GM19043 (cell line): Measurements from ENCODE around the gene ZSCAN1.

ENCODE experiments used
- ATAC-seq: cut with Tn5 transposase; IDR thresholded peaks from one replicate; pipeline ENCODE4 v1.9.1; 2021; ENCODE audit warnings: low read depth; ENCODE audit not compliant: unreplicated experiment

ZSCAN1 gene

DNA sequence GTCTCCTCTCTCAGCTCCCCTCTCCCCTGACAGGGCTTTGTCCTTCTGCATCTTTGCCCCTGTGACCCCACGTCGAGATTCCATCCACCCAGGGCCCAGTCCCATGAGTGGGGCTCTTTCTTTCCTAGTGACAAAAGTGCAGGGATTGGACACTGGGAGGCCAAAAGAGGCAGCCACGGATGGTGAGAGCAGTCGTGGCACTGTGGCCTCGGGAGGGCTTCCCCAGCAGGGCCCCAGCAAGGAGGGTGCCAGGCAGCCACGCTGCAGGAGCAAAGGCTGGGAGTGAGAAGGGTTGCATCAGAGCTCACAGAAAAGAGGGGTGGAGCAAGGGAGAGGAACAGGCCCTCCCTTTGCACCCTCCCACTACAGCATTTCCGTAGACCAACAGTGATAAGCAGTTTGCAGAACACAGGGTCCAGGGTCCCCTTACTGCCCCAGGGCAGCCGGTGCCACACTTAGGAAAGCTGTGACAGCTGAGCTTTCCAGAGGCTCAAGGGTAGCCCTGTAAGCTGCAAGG is 4.9 kb downstream of the ZSCAN1 start:
- ATAC-seq = no peak

DNA sequence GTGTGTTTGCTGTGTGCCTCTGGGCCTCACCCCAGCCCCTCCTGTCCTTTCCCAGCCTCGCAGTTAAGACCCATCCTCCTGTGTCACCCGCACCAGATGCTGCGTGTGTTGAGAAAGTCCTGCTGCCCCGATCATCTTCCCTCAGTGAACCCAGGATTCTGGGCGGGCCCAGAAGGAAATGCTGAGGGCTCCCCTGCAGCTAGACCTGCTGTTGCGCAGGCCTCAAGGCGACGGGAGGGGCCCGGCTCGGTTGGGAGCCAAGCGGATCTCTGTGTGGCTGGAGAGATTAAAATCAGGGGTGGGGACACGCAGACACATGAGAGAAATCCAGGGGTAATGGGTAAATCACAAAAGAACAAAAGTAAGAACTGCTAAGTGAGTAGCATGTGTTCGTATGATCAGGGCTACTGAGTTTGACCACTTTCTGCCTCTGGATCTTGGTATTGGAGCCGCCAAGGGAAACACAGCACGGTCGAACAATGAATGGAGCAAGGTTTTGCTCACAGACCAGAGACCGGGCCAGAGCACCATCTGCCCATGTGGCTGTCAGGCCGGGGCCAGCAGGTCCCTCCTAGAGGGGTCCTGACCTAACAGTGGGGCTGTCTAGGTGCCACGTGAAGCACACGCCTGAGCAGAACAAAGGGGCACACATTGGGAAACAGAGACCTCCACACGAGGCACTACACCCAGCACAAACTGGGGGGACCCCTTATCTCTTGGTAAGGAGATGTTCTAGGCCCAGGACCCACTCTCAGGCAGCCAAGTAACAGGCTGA is 7.1 kb downstream of the ZSCAN1 start:
- no peak for ATAC-seq

DNA sequence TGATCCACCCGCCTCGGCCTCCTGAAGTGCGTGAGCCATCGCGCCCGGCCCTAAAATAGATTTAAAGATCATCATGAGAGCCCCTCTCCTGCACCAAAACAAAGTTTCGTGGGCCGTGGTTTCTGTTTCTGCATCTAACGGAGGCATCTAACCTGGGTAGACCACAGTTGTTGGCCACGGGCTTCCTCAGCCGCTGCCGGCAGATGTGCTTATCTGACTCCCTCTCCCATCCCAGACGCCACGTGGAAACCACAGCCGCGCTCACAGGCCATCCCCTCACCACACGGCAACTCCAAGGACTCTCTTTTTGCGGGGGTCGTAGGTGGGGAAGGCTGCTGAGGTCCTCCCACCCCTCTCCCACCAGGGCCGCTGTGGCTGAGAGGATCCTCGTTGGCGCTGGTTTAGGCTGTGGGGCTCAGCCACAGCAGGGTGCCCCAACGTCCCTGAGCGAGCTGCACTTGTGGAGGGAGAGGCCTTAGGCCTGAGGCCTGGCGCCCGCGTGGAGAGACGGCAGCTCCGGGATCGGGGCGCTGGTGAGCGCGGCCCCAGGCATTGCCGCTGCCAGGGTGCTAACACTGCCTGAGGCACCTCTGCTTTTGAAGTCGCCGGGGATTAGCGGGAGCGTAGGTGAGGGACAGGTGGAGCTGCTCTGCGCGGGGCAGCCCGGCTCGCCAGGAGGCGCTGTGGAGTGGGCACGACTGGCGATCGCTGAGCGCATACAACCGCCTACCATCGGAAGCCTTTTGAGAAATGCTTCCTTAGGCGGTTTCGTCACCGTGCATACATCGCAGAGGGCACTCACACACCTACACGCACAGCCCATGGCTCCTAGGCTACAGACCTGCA is 8.9 kb downstream of the ZSCAN1 start:
- ATAC-seq = no peak

DNA sequence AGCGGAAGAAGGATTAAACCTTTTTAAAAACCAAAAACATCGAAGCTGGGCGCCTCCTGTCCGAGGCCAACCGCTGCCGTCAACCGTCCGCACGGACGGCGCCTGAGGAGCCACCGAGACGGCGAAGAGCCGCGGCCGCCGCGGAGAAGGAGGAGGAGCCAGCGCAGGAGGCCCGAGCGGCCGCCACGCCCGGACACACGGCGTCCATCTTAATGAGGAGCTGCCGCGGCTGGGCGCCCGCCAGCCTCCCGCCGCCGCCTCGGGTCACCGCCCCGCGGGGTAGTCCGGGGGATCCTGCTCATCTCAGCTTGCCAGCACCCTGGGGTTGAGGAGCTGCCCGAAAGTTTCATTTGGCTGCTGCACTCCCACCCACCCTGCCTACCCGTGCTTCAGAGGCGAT is 10.6 kb downstream of the ZSCAN1 start:
- no peak for ATAC-seq

DNA sequence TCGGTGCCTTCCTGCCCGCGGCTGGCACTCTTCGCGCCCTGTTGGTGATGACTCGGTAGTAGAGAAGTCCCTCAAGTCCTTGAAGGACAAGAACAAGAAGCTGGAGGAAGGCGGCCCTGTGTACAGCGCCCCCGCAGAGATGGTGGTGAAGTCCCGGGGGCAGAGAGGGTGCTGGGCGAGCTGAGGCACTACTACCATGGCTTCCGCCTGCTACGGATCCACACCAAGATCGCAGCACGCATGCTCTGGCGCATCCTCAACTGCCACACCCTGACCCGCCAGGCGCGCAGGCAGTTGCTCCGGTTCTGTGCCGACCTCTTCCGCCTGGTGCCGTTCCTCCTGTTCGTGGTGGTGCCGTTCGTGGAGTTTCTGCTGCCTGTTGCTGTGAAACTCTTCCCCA is 11.1 kb downstream of the ZSCAN1 start:
- no peak for ATAC-seq

DNA sequence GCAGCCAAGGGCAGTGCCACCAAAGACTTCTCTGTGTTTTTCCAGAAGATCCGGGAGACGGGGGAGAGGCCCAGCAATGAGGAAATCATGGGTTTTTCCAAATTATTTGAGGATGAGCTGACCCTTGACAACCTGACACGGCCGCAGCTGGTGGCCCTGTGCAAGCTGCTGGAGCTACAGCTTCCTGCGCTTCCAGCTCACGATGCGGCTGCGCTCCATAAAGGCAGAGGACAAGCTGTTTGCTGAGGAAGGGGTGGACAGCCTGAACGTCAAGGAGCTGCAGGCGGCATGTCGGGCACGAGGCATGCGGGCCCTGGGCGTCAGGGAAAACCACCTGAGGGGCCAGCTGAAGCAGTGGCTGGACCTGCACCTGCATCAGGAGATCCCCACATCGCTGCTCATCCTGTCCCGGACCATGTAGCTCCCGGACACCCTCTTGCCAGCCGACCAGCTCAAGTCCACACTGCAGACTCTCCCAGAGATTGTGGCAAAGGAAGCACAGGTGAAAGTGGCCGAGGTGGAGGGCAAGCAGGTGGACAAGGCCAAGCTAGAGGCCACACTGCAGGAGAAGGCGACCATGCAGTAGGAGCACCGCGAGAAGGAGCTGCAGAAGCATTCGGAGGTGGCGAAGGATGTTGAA is 11.7 kb downstream of the ZSCAN1 start:
- ATAC-seq = no peak

DNA sequence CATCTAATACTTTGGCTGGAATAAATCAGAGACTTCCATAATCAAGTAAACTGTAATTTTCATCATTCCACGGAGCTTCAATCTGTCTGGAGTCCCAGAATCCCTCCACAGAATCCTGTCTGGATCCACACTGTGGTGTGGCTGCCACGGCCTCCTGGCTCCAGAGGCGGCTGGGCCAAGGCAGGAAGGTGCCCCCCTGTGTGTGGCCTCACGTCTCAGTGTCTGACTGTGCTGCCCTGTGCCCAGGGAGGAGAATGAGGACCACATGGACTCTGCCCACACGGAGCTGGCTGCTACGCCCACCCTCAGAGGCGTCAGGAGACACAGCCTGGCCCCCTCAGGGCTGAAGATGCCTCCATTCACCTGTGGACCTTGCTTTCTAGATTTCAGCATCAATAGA is 13.0 kb downstream of the ZSCAN1 start:
- ATAC-seq = no peak

DNA sequence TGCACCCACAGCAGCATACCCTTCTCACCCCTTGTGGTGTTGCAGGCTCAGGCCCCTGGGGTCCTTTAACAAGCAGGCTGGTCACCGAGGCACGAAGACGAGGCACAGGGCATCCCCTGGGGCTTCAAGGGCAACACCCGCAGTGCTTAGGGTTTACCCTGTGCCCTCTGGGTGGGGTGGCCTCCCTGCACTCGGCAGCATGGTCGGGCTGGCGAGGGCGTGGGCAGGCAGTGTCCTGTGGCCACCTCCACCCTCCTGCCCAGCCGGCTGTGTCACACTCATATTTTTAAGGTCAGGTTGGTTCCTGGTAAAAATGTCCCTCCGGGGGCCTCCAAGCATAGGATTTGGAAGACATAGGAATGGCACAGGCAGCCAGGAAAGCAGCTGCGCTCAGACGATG is 13.8 kb downstream of the ZSCAN1 start:
- ATAC-seq = no peak

DNA sequence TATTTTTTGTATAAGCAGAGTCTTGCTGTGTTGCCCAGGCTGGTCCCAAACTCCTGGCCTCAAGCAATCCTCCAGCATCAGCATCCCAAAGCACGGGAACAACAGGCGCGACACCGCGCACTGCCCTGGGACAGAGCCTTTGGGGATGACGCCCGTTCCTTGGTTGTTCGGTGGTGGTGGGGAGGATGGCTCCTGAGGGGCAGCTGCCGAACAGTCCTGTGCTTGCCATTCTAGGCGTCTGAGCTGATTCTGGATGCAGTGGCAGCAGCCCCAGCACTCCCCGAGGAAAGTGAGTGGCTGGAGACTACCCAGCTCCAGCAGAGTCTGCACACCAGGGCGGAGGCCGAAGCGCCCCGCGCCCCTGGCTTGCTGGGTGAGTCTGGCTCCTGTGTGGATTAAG is 18.4 kb downstream of the ZSCAN1 start:
- no peak for ATAC-seq

DNA sequence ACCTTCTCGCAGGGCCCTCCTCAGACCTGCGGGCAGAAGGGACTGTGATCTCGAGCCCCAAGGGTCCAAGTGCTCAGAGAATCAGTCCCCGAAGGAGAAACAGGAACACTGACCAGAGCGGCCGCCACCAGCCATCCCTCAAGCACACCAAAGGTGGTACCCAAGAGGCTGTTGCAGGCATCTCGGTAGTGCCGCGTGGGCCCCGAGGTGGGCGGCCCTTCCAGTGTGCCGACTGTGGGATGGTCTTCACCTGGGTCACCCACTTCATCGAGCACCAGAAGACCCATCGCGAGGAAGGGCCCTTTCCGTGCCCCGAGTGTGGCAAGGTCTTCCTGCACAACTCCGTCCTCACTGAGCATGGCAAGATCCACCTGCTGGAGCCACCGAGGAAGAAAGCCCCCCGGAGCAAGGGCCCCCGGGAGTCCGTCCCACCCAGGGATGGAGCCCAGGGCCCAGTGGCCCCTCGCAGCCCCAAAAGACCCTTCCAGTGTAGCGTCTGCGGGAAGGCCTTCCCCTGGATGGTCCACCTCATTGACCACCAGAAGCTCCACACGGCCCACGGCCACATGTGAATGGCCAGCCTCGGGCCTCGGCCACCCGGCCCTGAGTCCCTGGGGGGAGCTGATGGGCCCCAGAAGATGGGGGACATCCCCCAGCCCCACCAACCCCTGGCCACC is 19.8 kb downstream of the ZSCAN1 start:
- ATAC-seq = no peak

DNA sequence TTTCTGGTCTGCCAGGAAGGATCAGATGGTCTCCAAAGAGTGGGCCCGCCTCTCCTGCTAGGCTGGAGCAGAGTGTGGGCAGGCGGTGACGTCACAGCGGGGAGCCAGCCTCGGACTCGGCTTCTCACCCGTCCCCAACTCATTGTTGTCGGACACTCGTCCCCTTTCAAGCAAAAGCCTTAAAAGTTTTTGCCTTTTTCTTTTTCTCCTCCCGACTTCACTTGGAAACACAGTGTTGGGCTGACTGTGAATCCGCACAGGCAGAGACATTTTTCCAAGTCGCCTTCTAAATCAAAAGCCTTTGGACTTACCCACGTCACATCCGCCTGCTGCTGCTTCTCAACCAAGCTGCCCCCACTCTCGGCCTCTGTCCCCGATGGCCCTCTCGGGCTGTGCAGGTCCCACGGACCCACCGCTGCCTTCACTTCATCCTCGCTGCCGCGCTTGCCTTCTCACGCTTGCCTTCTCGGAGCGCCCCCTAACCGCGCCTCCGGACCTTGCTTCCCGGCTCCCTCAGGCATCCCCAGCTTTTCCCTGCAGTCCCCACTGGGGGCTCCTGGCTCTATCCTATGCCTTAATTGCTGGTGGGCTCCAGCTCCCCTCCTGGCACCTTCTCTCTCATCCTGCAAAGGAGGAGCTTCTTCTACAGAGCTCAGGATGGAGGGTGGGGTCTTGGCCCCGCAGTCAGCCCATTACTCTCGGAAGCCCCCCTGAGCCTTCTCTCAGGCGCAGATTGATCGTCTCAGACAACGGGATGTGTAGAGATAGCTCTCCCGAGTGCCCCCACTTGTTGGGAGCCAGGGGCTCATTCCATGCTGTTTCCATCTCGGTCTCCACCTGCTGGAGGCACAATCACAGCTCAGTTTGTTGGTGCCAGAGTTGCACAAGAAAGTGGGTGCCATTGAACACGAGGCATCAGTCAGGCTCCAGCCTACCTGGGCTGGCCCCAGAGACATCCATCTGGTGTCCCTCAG is 21.4 kb downstream of the ZSCAN1 start:
- no peak for ATAC-seq

DNA sequence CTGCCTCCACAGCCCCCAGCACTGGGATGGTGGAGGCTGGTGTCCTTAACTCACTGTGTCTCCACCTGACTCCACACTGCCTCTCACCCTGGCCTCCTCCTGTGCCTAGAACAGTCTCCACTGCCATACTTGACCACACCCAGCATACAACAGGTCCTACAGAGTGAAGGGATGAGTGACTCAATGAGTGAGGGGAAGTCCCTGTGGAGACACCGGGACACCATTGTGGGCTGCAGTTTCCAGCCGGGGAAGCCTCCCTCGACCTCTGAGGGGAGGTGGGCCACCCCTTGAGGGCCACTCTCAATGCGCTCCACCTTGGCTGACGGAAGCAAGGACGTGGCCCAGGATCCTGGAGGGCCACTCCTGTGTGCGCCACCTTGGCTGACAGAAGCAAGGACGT is 22.4 kb downstream of the ZSCAN1 start:
- no peak for ATAC-seq

DNA sequence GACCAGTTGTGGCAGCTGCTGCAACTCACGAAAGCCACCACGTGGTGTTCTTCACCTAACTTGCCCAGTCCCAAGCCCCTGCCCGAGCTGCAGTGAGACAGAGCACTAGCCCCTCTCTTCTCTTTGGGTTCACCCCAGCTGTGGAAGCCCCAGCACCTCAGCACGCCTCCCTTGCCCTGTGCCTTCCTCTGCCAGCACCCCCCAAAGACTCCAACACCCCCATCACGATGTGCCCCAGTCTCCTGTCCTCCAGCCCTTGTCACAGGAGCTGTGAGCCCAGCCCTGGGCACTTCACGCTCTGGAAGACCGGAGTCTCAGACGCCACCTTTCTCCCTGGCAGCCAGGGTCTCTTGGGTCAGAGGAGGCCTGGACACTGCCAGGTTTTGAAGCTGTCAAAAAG is 23.0 kb downstream of the ZSCAN1 start:
- ATAC-seq = no peak

DNA sequence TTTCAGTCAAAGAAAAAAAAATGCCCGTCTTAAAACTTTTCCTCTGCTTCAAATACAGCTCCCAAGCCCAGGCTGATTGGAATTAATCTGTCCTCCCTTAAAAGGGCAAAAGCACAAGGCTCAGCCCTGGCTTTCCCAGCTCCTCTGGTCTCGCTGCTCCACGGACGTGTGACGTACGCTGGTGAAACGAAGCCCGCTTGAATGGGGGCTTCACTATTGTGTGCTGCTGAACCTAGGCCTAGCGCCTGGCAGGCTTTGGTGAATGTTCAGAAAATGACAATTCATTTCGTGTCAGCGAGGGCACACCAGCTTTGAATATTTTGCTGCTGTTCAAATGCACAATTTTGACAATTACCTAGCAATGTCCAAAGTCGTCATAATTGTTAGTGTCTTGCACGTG is 24.6 kb downstream of the ZSCAN1 start:
- no peak for ATAC-seq

DNA sequence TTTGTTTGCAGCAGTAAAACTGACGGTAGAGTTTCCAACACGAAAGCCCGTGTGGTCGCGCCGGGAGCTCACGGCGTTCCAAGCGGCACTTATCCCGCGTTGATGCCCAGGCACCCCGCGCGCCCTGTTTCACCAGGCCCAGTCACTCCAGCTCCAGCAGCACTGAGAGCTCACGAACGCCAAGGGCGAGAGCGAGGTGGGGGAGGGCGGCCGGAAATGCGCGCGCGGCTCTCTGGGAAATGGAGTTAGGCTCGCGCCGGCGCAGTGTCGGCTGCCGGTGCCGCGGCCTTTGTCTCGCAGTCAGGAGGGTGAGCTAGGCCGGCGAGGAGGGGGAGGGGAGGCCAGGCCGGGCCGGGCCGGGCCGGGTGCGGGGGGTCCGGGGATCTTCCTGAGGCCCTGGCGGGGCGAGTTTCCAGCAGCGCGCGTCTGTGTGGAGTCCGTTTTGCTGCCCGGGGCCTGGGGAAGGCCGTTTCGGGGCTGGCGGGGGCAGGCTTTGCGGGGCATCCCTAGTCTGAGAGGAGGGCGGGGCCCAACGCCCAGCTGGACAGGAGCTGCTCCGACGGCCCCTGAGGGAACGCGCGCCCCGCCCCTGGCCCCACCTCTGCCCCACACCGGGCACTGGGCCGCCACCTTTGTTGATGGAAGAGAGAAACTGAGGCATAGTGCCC is 25.3 kb downstream of the ZSCAN1 start, which contains the start of gene ZNF135:
Gene ZNF135, plus strand, starts transcription at position 280 of the 668 bp plus-strand sequence. CDS start 721 bp downstream, outside the sequence.
- ATAC-seq = no peak

DNA sequence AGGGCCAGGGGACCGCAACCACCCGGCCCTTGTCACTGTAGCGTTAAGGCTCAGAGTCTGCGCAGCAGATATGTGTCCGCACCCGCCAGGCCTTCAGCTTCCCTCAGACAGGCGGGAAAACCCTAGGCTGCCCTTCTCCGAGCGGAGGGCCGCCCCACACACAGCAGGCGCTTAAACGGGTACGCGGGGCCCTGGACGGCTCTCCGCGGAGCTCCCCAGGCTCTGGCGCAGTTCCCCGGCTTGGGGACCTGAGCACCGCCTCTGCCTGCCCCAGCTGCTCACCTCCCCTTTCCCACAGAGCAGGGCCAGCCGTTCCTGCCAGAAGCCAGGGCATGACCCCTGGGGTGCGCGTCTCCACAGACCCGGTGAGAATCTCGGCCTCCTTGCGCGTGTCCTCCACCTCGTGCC is 25.9 kb downstream of the ZSCAN1 start:
- ATAC-seq = no peak

DNA sequence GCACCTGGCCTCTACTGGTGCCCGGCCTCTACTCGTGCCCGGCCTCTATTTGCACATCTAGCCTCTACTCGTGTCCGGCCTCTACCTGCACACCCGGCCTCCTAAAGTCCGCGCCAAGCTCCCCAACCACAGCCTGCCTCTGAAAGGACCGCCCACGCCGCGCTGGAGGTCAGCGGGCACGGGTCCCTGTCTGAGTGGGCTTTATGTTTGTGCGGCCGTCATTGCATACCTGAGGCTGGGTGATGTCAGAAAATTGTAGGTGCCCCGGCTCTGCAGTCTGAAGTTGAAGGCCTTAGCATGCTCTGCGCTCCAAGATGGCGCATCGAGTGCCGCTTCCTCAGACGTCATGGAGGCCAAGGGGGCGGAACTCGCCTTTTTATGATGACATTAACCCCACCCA is 26.4 kb downstream of the ZSCAN1 start:
- no peak for ATAC-seq

DNA sequence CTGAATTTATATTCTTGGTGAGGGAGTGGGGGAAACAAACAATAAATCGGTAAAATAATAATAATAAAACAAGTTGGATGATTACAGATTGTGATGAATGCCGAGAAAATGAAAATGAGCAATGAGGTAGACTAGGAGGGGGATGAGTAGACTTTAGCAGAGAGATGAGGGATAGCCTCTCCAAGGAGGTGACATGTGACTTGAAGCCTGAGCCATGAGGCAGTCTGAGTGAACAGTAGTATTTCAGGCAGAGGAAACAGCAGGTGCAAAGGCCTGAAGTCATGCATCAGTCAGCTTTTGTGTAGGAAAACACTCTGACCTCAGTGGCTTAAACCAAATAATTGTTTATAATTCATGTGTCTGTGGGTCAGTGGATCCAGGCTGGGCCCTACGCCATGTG is 29.9 kb downstream of the ZSCAN1 start:
- ATAC-seq = no peak
